ENCODE data around the gene DMBX1.

DNA sequence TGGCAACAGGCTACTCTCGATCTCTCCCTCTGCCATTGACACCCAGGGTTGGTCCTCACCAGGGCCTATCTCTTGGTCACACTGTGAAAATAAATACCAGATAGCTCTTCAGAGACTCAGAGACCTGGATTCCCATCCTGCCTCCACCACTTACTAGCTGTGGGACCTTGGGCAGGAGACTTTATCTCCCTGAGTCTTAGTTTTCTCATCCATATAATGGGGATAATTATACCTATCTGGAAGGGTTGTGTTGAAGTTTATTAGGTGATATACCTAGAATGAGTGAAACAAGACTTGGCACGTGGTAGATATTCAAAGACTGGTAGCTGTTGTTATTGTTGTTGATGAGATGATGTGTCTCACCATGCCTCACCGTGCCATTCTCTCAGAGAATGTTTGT lies 7.4 kb downstream of the DMBX1 start:
- TF ChIP-seq, protein P1, sequence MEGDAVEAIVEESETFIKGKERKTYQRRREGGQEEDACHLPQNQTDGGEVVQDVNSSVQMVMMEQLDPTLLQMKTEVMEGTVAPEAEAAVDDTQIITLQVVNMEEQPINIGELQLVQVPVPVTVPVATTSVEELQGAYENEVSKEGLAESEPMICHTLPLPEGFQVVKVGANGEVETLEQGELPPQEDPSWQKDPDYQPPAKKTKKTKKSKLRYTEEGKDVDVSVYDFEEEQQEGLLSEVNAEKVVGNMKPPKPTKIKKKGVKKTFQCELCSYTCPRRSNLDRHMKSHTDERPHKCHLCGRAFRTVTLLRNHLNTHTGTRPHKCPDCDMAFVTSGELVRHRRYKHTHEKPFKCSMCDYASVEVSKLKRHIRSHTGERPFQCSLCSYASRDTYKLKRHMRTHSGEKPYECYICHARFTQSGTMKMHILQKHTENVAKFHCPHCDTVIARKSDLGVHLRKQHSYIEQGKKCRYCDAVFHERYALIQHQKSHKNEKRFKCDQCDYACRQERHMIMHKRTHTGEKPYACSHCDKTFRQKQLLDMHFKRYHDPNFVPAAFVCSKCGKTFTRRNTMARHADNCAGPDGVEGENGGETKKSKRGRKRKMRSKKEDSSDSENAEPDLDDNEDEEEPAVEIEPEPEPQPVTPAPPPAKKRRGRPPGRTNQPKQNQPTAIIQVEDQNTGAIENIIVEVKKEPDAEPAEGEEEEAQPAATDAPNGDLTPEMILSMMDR (IDR thresholded peaks at IDR 0.05), result no peak
- no peak for TF ChIP-seq EP300 (IDR thresholded peaks at IDR 0.05)

Data from sigmoid colon (tissue), 4 donors.